ENCODE data around the gene GRB10.

The GRB10 gene

GRCh38 chr7:50615519-50616080 lies 167.1 kb downstream of the GRB10 start:
- FAIRE-seq (no peak), DNase-seq (ENCODE audit: insufficient read length) (no peak)
- TF ChIP-seq POLR2AphosphoS5 (IDR thresholded peaks at IDR 0.05; ENCODE audit: low read depth, low read length) (no peak), POLR2A (IDR thresholded peaks at IDR 0.05; ENCODE audit: low read depth, low read length) (no peak), TAF1 (IDR thresholded peaks at IDR 0.05; ENCODE audit: borderline replicate concordance, low read depth, low read length) (no peak)

GRCh38 chr7:50614721-50615518 lies 167.8 kb downstream of the GRB10 start:
- TF ChIP-seq POLR2A (IDR thresholded peaks at IDR 0.05; ENCODE audit: low read depth, low read length) (no peak), POLR2AphosphoS5 (IDR thresholded peaks at IDR 0.05; ENCODE audit: low read depth, low read length) (no peak), TAF1 (IDR thresholded peaks at IDR 0.05; ENCODE audit: borderline replicate concordance, low read depth, low read length) (no peak)
- DNase-seq (ENCODE audit: insufficient read length) (no peak), FAIRE-seq (no peak)

- FAIRE-seq (no peak), DNase-seq (ENCODE audit: insufficient read length) (no peak)
- no peak for TF ChIP-seq POLR2AphosphoS5 (IDR thresholded peaks at IDR 0.05; ENCODE audit: low read depth, low read length)
- no peak for TF ChIP-seq TAF1 (IDR thresholded peaks at IDR 0.05; ENCODE audit: borderline replicate concordance, low read depth, low read length)
- no peak for TF ChIP-seq POLR2A (IDR thresholded peaks at IDR 0.05; ENCODE audit: low read depth, low read length)
Observed at GRCh38 chr7:50613473-50613872, 169.2 kb downstream of the GRB10 start.

- DNase-seq (ENCODE audit: insufficient read length) (no peak), FAIRE-seq (no peak)
- TF ChIP-seq TAF1 (IDR thresholded peaks at IDR 0.05; ENCODE audit: borderline replicate concordance, low read depth, low read length) = no peak
- TF ChIP-seq POLR2A (IDR thresholded peaks at IDR 0.05; ENCODE audit: low read depth, low read length) = no peak
- no peak for TF ChIP-seq POLR2AphosphoS5 (IDR thresholded peaks at IDR 0.05; ENCODE audit: low read depth, low read length)
Observed at GRCh38 chr7:50612704-50613103, 170.0 kb downstream of the GRB10 start.

GRCh38 chr7:50610521-50611277 lies 172.0 kb downstream of the GRB10 start:
- FAIRE-seq (no peak), DNase-seq (ENCODE audit: insufficient read length) (no peak)
- no peak for TF ChIP-seq POLR2AphosphoS5 (IDR thresholded peaks at IDR 0.05; ENCODE audit: low read depth, low read length)
- TF ChIP-seq POLR2A (IDR thresholded peaks at IDR 0.05; ENCODE audit: low read depth, low read length) = no peak

GRCh38 chr7:50608196-50608906 lies 174.3 kb downstream of the GRB10 start:
- DNase-seq (ENCODE audit: insufficient read length) = no peak
- no peak for FAIRE-seq
- no peak for TF ChIP-seq POLR2A (IDR thresholded peaks at IDR 0.05; ENCODE audit: low read depth, low read length)
- TF ChIP-seq POLR2AphosphoS5 (IDR thresholded peaks at IDR 0.05; ENCODE audit: low read depth, low read length) = no peak

GRCh38 chr7:50607524-50608125 lies 175.1 kb downstream of the GRB10 start:
- DNase-seq (ENCODE audit: insufficient read length) (no peak), FAIRE-seq (no peak)
- TF ChIP-seq POLR2AphosphoS5 (IDR thresholded peaks at IDR 0.05; ENCODE audit: low read depth, low read length) (no peak), POLR2A (IDR thresholded peaks at IDR 0.05; ENCODE audit: low read depth, low read length) (no peak), TAF1 (IDR thresholded peaks at IDR 0.05; ENCODE audit: borderline replicate concordance, low read depth, low read length) (no peak)

GRCh38 chr7:50605059-50605458 lies 177.6 kb downstream of the GRB10 start:
- TF ChIP-seq POLR2AphosphoS5 (IDR thresholded peaks at IDR 0.05; ENCODE audit: low read depth, low read length) = no peak
- no peak for TF ChIP-seq POLR2A (IDR thresholded peaks at IDR 0.05; ENCODE audit: low read depth, low read length)
- no peak for TF ChIP-seq TAF1 (IDR thresholded peaks at IDR 0.05; ENCODE audit: borderline replicate concordance, low read depth, low read length)
- FAIRE-seq (no peak), DNase-seq (ENCODE audit: insufficient read length) (no peak)

- FAIRE-seq = no peak
- no peak for DNase-seq (ENCODE audit: insufficient read length)
- TF ChIP-seq TAF1 (IDR thresholded peaks at IDR 0.05; ENCODE audit: borderline replicate concordance, low read depth, low read length) (no peak), POLR2A (IDR thresholded peaks at IDR 0.05; ENCODE audit: low read depth, low read length) (no peak), POLR2AphosphoS5 (IDR thresholded peaks at IDR 0.05; ENCODE audit: low read depth, low read length) (no peak)
Observed at GRCh38 chr7:50603287-50603686, 179.4 kb downstream of the GRB10 start.

GRCh38 chr7:50599385-50599784 lies 183.3 kb downstream of the GRB10 start:
- TF ChIP-seq POLR2AphosphoS5 (IDR thresholded peaks at IDR 0.05; ENCODE audit: low read depth, low read length) = no peak
- no peak for DNase-seq (ENCODE audit: insufficient read length)
- no peak for FAIRE-seq

Data from GM12892 (cell line).